NCI-H128 (cell line): ENCODE data around the gene C1QTNF2.
"Not testable (repeated sequence)": the region's sequence is repeated elsewhere in the genome, so short reads cannot be mapped to it uniquely, and the experiment has no call there.

ENCODE experiments used
- DNase-seq: peaks from one replicate; lab custom pipeline; 2025; ENCODE audit not compliant: unreplicated experiment; lab: John Stamatoyannopoulos, UW

The C1QTNF2 gene

DNA sequence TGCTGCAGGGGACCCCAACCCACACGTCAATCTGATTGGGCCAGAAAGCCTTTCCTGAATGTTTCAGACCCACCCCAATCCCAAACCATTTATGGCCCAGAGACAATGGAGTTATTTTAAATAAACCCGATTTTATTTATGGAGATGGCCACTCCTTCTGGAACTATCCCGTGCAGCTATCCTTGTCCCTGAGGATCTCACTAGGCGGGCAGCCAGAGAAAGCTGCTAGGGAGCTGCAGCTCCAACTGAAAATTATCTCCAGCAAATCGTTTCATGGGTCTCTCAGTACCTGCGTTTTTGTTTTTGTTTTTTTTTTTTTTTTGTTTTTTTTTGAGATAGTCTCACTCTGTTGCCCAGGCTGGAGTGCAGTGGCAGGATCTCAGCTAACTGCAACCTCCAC lies 23.0 kb downstream of the C1QTNF2 start:
- DNase-seq: no peak

DNA sequence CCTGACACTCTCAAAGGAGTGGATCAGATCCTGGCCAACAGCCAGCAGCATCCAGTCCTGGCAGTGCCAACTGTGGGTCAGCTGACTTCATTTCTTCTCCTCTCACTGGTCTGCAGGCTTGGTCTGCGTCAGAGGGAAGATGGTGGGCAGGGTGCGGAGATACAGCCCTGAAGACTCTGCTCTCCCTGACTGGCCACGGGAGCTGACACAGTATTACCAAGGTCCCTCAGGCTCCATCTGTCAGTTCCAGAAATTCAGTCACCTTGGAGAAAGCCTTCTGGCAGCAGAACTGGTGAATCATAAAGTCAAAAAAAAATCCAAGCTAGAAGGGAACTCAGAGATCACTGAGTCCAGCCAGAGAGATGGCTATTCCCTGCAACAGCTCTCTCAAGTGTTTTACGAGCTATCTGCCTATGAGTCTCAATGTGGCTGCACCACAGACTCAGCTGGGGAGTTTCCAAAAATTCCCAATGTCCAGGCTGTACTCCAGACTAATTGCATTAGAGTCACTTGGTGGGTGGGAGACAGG lies 27.9 kb downstream of the C1QTNF2 start:
- DNase-seq: no peak

DNA sequence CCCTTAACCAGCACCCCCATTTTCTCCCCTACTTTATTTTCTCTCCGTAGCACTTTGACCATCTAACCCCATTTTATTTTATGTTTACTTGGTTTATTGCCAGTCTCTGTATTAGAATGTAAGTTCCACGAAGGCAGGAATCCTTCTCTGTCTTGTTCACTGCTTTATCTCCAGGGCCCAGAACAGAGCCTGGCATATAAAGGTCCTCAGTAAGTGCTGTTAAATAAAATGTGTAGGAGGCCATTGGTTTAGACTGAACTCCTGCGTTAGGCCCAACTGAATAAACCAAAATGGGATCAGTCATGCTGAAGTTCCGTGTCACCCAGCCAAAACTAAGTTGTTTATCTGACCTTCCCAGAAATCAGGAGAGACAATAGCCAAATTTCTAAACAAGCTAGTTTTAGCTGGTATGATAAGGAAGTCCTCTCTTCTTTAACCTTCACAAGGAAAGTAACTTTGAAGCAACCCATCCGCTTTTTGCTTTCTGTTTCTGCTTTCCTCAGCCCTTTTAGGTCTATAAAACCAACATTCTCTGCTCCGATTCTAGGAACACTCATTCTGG lies 29.0 kb downstream of the C1QTNF2 start:
- no peak for DNase-seq

DNA sequence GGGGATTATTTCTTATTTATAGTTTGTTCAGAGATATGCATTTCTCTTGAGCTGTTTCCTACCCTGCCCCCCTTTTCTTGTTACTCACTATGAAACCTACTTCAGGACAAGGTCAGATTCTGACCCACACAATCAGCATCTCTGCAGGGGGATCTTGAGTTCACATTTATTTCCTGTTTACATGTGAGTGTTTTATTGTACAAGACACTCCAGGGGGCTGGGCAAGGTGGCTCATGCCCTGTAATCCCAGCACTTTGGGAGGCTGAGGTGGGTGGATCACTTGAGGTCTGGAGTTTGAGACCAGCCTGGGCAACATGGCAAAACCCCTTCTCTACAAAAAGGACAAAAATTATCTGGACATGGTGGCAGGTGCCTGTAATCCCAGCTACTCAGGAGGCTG lies 29.9 kb downstream of the C1QTNF2 start:
- DNase-seq: not testable (repeated sequence)

DNA sequence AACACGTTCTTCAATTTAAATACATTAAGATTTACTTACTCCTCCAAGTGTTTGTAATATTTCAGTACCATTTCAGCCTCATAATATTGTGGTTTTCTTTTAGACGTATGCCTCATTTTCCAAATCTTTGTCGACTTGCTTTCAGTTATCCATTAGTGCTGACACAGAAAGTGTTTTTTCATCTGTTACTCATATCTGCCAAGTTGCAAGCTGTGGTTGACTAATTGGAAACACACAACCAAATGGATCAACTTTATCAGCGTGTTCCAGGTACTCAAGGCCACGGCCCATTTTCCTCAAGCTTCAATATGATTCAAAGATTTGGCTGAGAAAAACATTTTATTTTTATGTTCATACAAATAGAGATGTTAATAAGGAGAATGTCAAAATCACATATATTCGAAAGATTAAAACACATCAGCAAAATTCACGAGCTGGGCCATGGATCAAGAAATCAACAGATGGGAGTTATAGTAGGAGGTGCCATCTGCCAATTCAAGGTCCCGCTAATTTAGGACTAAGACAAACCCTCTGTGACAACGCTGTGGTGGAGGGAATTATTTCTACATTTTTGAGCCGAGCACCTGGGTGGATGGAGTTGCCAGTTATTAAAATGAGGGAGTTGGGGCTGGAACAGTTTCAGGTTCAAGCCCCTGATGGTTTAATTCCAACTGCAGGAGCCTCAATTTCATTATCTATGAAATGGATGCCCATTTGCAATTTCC lies 30.9 kb downstream of the C1QTNF2 start:
- no peak for DNase-seq

DNA sequence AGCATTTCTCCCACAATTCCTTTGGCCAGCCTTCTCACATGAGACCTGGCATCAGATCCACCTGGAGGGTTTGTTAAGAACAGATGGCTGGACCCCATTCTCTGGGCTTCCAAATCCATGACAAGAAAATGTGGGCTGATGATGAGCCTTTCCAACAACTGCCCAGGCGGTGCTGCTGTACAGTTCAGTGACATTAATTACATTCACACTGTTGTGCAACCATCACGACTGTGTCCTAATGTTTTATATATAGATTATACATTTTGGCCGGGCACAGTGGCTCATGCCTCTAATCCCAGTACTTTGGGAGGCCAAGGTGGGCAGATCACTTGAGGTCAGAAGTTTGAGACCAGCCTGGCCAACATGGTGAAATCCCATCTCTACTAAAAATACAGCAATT lies 35.7 kb downstream of the C1QTNF2 start:
- DNase-seq: not testable (repeated sequence)

DNA sequence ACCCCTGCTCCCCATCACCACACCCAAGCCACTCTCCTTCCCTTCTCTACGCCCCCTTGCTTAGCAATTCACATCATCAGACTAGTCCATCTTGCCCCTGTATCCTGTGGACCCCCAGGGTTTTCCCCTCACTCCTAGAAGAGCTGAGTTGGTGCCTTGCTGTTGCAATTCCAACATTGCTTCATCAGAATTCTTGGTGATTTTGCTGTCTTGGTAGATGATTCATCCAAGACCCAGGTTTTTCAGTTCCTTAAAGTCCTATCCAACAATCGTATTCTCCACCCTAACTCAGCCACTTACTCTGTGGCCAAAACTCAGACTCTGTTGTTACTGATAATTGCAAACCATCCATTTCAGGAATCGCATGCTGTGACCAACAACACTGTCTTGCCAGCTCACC lies 36.7 kb downstream of the C1QTNF2 start:
- DNase-seq: no peak

DNA sequence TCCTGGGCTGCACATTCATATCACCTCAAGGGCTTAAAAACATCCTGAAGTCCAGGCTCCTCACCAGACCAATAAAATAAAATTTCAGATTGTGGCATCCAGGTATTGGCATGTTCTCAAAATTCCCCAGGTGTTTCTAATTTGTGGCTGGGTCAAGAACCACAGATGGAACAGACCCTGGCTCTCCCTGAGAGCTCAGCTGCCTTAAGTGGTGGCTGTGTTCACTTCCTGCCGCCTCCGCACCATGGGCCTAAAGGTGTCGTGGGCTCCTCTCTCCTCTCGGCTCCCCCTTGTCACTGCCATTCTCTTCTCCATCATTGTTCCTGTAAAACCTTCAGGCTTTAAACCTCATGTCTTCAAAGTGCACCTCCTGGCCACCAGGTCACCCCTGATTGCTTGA lies 40.2 kb downstream of the C1QTNF2 start:
- DNase-seq: no peak

DNA sequence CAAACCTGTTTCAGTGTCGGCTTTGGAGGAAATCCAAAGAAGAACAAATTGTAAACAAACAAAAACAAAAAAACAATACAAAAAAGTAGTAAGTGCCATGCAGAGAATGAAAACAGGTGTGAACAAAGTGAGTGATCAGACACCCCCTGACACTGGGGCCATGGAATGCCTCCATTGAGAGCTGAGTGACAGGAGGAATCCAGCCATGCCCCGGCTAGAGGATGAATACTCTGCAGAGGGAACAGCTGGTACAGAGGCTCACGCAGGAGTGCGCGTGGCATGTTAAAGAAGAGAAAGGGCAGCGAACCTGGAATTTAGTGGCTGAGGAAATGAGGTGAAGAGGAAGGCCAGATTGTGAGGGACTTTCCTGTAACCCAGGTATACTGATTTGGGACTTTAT lies 42.6 kb downstream of the C1QTNF2 start:
- no peak for DNase-seq

DNA sequence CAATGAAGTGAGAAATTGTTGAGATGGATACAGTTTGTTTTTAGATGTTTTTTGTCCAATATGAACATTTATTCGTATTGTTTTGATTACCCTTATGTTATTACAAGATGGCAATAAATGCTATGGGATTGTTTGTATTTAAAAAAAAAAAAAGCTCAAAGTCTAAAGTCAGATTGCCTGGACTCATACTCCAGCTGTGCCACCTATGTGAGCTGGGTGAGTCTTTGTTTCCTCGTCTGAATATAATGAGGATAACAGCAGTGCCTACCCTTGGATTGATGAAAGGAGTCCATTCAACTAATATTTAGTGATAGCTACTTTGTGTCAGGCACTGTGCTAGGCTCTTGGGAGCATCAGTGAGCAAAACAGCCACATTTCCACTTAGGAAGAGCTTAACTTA lies 43.4 kb downstream of the C1QTNF2 start:
- no peak for DNase-seq

DNA sequence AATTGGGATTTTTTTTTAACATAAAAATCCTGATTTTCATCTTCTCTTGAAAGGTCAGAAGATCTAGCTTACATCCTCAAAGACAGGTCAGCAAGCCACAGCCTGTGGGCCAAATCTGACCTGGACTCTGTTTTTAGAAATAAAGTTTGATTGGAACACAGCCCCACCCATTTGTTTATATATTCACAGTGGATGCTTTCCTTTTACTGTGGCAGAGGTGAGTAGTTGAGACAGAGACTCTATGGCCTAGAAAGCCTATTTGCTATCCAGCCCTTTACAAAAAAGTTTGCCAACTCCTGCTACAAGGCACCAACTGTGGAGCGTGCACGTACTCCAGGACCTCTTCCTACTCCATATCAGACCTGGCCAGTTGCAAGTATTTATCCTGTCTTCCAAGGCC lies 44.7 kb downstream of the C1QTNF2 start:
- no peak for DNase-seq

DNA sequence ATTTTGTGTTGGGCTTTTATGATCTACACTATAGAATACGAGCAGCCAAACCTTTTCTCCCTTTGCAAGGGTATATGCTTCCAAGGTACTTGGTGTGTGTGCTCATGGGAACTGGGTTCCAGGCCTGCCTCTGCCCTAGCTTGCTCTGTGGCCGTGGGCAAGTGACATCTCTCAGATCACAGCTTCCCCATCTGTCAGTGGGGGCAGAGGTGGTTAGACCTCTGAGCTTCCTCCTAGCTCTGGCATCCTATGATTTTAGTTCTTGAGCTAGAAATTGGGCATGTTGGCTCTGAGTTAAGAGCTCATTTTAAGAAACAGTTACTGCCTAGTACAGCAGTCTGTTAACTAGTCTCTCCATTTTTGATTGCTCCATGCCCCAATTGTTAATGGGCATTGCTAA lies 45.5 kb downstream of the C1QTNF2 start:
- DNase-seq: no peak

DNA sequence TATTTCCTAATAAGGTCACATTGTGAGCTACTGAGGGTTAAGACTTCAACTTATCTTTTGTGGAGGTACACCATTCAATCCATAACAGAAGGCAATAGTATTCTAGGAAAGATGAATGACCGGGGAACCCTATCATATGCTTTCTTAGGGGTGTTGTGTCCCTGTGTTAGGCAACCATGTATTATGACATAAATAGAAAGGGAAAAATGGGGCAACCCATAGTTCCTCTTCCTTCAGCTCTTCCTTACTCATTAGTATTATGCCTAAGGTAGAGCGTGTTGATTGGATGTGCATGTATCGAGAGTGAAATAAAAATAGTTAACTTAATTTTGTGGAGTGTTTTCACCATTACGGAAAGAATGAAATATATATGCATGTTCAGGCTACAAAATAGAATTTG lies 52.0 kb downstream of the C1QTNF2 start:
- no peak for DNase-seq

DNA sequence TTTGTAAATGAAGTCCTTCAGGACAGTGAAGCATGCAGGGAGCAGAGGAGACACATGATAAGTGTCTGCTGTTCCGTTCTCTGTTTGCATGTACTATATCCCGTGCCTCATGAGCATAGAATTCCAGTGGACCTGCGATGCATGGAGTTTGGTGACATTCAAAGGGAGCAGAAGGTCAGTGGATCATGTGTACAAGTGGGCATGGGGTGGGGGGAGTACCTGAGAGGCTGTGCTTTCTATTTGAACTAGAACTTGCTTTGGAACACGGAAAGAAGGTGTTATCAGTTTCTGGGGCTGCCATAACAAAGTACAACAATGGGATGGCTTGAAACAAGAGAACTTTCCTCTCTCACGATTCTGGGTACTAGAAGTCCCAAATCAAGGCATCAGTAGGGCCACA lies 53.0 kb downstream of the C1QTNF2 start:
- DNase-seq: no peak

DNA sequence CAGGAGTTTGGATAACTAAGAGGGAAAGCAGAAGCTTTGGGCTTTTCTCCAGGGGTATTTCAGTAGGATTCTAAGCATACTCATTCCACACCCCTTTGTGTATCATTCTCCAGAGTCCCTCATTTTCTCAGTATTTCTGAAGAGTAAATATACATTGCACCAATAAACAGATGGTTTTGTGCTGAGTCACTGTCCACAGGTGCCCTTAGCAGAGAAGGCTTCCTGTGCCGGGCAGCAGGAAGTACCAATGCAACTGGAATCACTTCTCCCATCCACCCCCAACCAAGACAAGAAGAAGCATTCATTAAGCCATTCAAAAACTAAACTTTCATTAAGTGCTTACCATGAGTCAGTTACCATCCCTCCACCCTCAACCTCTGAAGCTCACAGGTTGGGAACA lies 54.5 kb downstream of the C1QTNF2 start:
- DNase-seq: no peak

DNA sequence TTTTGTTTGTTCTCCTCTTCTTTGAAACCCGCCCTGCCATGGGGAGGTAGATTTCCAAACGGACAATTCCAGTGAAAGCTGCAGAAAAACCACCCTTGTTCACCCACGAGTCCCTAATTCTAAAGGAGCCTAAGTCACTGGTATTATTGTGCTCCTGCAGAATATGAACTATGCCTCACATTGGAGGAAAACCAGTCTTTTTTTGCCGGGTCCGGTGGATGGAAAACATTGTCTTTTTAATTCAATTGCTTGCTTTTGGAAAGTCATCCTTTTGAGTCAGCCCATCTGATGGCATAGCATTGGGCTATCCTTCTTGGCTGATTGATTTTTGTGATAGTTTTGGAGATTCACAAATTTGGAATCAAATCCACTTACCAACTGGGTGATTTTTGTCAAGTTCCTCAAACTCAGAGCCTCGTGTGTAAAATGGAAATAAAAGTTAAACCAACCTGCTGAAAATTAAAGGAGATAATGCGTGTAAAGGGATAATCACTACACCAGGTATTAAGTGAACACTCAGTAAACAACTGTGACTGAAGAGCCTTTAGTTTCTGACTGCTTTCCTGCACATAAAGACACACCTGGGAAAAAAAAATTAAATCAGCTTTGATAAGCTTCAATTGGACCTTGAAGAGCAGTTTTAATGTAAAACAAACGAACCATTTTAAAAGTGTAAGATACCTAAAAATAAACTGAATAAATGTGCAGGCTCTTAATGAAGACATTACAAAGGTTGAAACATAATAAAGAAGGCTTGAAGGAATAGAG lies 57.3 kb downstream of the C1QTNF2 start:
- DNase-seq: no peak

DNA sequence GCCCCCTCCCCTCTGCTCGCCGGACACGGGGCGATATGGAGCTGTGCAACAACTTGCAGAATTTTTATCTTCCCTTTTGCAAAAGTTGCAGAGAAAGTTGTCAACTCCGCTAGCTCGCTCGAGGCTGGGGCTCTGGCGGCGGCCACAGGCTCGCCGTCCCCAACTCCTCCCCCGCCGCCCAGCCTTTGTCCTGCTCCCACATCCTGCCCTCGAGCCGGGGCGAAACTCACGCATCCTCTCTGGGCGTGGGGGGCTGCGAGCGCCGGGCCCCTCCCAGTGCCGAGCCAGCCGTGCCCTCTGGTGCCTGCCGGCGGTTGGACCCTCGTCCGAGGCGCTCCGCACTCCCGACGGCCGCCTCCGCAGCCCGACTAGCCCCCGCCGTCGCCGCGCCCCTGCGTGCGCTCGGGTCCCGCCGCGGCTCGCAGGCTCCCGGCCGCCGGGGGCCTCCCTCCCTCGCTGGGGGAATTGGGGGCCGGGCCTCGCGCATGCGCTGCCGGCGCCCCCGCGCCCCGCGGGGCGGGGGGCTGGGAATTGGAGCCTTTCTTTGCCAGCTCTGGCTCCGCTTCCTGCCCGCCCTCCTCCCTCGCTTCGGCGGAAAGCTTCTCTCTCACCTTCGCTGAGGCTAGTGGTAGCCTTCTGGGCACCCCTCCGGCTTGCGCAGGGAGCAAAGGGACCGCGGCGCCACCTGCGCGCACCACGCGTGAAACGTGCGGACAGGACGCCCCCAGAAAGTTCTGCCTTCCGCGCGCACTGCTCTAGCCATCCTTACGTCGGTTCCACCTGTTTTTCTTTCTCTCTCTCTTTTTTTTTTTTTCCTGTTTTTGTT lies 58.1 kb downstream of the C1QTNF2 start, which contains the start of gene CCNJL:
Gene CCNJL, minus strand, starts transcription at position 431 of the 826 bp plus-strand sequence. CDS start 641 bp downstream, outside the sequence.
- DNase-seq: peak; percentile 55

DNA sequence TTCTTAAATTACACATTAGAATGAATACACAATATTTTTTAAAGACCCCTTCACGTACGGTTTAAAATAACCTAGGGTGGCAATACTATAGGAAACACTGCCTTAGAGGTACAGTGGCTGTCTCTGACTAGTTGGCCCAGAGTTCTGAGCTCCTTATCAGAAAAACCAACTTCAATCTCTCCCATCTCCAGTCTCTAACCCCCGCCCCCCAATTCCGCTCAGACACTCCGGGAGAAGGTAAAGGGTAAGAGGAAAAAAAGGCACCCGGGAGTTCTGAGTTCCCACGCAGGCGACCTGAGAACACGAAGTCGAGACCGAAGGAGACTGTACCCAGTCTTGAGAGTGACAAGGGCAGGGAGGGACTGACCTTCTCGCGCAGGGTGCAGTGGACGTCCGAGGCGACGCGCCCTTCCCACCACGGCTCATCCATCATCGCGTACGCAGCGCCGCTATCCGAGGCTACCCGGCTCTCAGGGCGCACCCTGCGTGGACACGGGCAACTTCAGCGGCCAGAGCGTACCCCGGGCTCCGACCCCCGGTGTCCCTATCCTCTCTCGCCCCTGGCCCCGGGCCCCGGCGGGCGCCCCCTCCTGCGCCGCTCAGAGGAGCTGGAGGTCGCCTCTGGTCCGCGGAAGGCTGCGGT lies 58.8 kb downstream of the C1QTNF2 start:
- DNase-seq: no peak

DNA sequence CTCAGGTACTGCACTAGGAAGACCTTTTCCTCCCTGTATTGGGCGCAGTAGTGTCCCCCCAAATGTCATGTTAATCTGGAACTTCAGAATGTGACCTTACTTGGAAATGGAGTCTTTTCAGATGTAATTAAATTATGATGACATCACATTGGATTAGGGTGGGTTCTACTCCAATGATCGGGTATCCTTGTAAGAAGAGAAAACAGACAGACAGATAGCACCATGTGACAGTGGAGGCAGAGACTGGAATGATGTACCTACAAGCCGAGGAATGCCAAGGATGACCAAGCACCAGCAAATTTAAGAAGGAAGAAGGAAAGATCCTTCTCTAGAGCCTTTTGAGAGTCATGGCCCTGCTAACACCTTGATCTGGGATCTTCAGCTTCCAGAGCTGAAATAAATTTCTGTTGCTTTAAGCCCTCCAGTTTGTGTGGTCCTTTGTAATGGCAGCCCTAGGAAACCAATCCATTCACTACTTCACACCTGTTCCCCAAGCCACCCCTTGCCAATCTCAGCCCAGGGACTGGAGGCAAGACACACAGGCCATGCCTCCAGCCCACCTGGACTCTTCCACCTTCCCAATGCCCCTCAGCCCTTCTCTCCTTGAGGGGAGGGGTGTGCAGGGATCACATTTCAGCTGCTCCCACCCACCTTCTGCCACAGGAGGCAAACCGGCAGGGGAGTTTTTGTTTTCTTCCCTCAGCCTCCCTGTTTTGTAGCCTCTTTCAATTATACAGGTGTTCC lies 59.7 kb downstream of the C1QTNF2 start:
- no peak for DNase-seq

DNA sequence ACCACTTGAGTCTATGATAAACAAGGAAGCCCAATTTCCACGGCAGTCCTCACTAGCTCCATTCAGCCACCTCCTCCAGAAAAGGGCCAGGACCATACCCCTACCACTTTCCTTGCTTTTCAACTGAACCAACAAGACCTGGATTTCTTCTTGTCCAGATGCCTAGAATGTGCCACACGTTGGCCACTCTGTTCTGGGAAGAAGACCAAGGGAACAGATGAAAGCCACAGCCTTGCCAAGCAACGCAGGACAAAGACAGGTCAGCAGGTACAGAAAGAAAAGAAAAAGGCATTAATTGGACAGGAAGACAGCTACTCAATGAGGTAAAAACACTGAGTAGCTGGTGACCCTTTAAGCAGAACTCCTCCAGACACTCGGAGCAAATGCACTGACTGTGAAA lies 60.3 kb downstream of the C1QTNF2 start:
- DNase-seq: no peak
